Measurements from ENCODE around the gene F7.
"Not testable (repeated sequence)": the region's sequence is repeated elsewhere in the genome, so short reads cannot be mapped to it uniquely, and the experiment has no call there.

The F7 gene

DNA sequence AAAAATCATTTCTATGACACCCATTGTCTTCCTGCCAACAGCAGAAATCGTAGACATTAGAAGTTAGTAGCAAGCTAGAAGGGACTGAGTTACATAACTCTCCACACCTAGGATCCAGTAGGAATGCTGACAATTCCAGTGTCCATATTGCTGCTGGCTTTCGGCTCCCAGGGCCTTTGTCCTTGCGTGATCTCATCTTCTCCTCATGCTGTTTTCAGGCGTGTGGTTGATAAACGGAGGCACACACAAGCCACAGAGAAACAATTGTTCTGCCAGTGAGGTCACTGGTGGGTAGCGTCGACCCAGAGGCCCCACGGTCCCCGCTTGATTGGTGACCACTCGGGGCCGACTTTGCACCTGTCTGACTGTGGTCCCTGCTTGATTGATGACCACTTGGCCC, 31.6 kb upstream of the F7 start:
- no peak for DNase-seq

DNA sequence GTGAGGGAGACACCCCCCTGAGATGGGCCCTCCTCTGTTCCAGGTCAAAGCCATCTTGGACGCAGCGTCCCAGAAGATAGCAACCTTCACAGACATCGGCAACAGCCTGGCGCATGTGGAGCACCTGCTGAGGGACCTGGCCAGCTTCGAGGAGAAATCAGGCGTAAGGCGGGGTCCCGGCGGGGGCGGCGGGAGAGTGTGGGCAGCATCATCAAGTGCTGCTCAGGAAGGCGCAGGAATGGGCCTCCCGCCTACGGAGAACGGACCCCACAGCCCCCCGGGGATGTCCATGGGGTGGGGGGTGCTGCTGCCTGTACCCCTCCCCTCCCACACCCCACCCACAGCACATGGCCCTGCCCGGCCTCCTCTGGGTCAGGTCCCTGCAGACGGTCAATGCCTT, 31.2 kb upstream of the F7 start:
- DNase-seq, result no peak

DNA sequence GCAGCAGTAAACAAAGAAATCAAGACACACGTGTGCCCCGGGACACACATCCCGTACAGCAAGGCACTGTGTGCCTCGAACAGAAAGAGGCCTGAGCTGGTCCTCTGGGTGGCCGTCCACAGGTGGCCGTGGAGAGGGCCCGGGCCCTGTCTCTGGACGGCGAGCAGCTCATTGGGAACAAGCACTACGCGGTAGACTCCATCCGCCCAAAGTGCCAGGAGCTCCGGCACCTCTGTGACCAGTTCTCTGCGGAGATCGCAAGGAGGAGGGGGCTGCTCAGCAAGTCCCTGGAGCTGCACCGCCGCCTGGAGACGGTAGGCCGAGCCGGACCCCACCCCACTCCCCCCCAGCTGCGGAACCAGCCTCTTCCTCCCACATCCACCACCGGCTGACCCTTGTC, 30.7 kb upstream of the F7 start:
- no peak for DNase-seq

DNA sequence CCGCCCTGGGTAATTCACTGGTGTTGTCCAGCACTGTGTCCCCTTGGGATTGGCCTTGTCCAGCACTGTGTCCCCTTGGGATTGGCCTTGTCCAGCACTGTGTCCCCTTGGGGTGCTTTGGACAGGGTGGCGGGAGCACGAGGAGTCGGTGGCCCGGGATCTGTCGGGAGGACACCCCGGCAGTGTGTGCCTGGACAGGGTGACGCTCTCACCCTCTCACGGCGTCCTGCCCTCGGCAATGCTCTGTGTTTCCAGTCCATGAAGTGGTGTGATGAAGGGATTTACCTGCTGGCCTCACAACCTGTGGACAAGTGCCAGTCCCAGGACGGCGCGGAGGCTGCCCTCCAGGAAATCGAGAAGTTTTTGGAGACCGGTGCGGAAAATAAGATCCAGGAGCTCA, 29.9 kb upstream of the F7 start:
- DNase-seq, result no peak

DNA sequence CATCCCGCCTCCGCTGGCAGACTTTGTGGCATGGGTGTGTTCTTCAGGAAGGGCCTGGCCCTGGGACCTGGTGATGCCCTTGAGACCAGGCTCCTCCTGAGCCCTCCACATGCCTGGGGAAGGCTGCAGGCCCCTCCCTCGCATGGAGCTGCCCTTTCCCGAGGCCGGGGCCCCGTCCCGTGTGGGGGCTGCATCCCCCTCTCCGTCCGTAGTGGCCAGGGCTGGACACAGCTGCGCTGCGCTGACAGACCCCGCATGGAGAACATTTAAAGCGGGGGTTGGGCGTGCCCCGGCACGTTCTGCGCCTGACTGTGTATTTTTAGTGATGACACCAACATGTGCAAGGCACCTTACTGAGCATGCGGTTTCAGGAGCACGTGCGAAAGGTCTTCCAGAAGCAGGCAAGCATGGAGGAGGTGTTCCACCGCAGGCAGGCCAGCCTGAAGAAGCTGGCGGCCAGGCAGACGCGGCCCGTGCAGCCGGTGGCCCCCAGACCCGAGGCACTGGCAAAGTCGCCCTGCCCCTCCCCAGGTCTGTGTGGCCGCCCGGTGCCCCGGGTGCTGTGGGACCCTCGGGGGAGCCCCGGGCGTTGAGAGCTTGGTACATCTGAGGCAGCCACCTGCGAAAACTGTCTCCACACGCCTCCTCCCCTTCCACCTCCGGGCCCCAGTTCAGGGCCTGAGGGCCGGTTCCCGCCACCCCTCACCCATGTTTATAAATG, 28.8 kb upstream of the F7 start:
- no peak for DNase-seq

DNA sequence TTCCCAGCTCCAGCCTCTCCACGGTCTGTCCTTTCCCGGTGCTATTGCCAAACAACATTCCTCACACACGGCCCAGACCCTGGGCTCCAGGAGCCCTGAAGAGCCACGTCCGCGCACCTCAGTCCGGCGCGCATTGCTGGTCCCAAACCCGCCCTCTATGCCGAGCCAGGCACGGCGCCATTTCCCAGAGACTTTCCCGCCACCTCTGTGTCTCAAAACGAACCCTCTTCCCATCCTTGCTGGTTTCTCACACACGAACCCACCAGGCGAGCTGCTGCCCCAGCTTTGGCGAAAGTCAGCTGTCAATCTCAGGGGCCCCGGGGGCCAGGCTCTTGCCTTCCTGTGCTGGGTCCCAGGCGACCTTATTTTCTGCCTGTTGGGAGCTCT, 28.0 kb upstream of the F7 start:
- DNase-seq, result no peak

DNA sequence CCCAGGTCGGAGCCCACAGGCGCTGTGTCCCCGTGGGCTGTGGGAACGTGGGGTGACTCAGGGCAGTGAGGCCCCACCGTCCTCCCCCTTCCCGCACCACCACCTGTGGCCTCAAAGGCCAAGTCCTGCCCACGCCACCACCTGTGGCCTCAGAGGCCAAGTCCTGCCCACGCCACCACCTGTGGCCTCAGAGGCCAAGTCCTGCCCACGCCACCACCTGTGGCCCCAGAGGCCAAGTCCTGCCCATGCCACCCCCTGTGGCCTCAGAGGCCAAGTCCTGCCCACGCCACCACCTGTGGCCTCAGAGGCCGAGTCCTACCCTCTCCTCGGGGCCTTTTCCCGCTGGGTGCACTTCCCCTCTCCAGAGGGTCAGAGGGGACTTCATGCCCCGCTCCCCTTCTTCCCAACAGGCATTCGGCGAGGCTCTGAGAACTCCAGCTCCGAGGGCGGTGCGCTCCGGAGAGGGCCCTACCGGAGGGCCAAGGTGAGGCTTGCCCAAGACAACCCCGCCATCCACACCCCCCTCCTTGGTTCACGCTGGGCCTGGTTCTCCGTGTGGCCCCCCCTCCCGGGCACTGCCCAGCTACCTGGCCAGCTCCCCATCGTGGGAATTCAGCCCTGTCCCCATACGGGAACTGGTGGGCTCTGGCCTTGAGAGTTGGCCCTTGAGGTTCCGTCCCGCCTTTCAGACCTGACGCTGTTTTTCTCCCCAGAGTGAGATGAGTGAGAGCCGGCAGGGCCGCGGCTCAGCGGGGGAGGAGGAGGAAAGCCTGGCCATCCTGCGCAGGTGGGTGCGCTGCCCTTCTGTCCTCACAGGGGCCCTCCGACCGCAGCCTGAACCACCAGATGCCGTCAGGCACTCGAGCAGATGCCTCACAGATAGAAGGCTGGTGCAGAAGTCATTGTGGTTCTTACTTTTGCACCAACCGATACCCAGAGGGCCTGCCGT, 27.4 kb upstream of the F7 start:
- no peak for DNase-seq

DNA sequence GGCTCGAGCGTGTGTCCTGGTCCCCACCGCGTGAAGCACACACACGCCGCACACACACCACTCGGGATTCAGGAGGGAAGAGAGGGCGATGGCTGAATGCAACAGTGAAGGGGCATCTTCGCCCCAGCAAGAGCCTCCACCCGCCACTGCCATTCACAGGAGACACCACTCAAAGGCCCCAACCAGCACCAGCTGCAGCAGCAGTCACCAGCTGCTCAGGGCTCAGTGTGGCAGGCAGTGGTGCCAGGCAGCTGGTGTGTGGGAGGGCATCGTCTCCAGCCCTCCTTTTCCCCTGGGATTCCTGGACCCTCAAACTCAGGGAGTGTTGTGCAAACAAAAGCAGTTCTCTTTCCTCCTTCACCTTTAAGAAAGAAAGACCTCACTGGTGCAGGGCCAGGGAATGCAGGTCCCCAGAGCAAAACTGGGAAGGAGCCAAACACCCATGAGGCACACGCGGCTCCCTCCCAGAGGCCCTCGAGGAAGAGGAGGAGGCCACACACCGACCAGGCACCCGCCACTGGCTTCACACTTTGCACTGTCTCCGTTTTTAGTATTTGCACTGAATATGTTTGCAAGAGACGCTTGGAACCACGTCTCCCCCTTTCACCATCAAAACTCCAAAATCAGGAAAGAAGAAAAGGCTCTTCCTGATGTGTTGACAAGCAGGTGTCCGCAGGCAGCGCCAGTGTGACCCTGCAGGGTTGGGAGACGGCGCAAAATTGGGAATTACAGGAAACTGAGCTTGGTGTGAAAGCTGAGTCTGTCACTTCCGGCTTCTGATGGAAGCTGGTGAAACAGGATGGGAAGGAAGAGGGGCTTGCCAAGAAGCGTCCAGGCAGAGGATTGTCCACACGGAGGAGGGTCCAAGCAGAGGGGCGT, 26.4 kb upstream of the F7 start:
- DNase-seq, result no peak

DNA sequence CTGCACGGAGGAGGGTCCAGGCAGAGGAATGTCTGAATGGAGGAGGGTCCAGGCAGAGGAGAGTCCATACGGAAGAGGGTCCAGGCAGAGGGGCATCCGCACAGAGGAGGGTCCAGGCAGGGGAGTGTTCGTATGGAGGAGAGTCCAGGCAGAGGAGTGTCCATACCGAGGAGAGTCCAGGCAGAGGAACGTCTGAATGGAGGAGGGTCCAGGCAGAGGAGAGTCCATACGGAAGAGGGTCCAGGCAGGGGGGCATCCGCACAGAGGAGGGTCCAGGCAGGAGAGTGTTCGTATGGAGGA, 25.9 kb upstream of the F7 start:
- not testable (repeated sequence) for DNase-seq

DNA sequence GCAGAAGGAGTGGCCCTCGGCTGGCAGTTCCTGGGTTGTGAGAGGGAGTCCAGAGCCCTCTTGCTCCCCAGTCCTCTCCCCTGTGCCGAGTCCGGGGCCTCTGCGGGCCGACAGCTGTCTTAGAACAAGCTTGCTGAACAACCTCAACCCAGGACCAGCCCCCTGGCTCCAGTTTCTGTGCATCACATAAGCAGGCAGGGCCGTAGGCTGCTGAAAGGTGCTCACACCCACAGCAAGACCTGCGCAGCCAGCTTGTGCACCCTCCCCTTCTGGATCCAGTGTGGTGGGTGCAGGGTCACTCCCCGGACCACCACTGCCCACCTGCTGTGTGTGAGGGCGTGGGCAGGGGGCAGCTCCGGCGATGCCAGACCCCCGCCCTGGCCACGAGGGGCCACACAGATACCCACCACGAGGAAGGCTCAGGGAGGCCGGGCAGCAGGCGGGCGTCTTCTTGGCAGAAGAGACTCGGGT, 25.2 kb upstream of the F7 start:
- DNase-seq, result no peak

DNA sequence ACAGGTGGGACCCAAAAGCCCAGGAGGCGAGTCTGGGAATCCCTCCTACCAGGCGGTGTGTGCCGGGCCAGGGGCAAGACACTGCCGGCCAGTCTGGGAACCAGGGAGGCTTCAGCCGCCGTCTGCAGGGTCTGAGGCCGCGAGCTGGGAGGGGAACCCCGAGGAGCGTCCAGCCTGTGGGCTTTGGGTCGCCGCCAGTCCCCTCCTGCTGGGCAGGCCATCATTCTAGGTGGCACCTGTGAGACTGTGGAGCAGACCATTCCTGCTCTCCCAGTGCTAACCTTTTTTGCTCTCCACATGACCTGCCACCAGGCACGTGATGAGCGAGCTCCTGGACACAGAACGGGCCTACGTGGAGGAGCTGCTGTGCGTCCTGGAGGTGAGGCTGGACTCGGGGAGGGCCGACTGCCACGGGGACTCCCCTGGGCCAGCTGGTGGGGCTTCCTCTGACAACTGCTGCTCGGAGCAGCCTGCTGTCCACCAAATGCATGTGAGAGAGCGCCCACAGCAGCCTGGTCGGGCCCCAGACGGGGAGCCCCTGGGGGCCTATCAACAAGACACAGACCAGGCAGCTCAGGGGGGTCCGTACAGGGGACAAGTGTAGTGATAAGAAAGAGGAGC, 24.6 kb upstream of the F7 start:
- no peak for DNase-seq

DNA sequence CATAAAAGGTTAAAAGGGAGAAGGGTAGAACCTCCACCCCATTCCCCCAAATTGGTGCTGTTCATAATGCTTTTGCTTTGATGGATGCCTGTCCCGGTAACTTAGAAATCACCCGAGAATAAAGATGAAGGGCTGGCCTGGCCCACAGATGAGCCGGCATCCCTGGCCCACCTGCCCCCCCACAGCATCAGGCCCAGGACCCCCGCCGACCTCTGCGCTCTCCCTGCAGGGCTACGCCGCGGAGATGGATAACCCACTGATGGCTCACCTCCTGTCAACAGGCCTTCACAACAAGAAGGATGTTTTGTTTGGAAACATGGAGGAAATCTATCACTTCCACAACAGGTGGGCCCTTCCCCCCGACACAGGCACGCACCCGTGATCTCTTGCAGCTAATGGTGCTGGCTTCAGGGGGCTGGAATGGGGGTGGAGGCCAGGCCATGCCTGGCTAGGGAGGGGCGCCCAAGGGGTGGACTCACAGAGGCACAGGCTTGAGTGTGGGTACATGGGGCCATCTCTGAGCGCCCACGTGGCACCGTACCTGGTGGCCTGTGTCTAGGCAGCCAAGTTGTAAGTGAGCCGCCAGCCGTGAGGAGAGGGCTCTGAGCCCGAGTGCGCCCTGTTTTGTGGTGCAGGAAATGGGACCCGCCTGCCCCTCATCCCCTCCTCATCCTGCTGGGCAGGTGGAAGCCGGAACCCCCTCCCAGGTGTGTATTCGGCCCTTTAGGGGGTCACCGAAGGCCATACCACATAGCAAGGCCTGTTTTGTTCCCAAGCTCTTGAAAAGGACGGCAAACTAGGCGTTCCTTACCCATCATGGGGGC, 23.2 kb upstream of the F7 start:
- no peak for DNase-seq

DNA sequence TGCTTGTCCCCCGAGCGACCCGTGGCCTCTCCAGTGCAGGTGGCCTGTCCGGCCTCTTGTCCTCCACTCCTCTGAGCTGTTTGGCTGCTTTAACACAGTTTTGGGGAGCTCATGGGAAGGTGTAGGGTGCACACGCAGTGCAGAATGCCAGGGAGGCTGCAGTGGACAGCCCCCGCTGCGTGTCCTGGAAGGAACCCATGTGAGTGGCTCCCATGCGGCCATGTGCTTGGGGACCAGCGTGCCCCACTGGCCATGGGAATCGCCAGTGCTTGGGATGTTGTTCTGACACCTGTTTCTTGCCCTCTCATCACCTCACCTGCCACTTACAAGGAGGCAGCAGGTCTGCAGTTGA, 22.6 kb upstream of the F7 start:
- no peak for DNase-seq

DNA sequence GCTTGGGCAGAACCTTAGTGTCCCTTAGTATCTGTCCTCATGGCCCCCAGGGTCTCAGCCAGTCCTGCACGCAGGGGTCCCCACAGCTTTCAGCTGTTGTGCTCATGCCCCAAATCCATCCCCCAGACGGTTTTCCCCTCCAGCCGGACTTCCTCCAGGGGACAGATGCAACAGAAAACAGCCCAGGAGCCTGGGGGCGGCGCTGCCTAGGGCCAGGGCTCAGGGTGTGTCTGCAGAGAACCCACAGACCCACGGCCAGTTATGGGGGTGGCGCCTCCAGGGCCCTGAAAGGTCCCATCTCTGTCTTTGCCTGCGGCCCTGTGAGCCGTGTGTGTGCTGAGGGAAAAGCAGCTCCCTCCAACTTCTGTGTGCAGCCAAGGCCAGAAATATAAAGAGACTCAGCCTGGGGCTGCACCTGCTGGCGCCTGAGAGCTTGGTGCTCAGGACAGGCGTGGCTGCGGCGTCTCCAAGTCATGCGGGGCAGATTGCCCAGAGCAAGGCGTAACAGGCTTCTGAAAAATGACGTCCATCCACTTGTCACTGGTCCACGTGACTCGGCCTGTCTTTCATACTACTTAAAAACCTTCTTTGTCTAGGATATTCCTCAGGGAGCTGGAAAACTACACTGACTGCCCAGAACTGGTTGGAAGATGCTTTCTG, 22.1 kb upstream of the F7 start:
- DNase-seq, result peak; percentile 82

DNA sequence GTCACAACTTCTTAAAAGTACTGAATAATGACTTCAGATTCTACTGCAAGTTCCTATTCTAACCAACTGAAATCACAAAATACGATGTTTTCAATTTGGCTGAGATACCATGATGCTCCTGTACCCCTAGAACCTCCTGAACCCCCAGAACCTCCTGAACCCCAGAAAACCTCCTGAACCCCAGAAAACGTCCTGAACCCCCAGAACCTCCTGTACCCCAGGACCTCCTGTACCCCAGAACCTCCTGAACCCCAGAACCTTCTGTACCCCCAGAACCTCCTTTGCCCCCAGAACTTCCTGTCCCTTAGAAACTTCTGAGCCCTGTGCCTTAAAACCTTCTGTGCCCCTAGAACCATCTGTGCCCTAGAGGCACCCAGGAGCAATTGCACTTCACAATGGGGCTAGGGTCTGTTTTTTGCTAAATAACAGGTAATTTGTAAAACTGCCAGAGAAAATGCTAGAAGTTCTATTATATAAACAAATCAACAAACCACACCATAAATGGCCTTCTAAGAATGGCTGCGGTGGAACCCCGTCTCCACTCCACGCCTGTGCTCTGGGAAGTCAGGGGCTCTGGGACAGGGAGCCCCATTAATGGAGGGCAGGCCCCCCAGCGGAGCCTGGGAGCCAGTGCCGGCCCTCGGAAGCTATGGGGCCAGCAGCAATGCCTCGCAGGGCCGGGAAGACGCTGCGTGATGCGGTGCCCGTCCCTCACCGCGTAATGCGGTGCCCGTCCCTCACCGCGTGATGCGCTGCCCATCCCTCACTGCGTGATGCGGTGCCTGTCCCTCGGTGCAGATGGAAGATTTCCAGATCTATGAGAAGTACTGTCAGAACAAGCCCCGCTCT, 21.3 kb upstream of the F7 start:
- DNase-seq, result no peak

DNA sequence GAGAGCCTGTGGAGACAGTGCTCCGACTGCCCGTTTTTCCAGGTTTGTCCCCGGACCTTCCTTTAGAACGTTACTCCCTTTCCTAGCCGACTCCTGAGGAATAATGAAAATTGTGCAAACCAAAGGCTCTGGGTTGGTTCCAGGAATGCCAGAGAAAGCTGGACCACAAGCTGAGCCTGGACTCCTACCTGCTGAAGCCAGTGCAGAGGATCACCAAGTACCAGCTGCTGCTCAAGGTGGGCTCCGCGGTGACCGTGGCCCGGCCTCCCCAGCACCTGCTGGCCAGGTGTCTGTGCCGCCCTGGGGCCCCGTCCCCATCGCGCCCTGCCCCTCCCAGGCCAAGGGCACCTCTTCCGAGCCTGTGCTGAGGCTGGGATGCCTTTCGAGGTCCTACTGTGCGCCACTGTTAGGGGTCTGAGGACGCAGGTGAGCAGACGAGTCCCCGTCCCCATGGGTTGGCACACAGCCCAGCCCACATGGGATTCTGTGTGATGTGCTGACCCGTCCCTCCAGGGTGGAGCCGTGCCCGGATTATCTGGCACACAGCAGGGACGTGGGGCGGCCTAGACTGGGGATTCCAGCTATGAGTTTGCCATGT, 20.5 kb upstream of the F7 start:
- DNase-seq, result no peak

DNA sequence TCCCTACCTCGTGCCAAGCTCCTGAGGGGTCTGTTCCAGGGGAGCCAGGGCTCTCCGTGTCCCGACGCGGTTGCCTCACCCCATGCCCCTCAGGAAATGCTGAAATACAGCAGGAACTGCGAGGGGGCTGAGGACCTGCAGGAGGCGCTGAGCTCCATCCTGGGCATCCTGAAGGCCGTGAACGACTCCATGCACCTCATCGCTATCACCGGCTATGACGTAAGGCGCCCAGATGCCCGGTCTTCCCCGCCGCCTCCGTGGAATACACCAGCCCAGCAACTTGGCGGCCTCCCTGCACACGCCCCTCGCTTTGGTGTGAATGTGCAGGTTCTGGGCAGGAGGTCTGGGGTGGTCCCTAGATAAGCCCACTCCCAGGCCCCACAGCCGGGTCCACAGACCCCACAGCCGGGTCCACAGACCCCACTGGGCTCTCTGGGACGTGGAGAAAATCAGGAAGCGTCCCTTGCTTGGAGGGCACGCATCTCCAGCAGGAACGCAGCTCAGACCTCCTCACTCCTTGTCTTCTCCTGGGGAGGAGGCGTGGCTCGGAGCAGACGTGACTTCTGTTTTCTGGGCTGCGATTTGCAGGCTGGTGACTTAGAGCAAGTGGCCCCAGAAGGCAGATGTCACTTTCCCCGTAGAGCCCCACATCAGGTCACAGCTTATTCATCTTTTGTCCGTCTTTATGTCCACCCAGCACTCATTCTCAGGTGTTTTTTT, 19.4 kb upstream of the F7 start:
- DNase-seq, result no peak

DNA sequence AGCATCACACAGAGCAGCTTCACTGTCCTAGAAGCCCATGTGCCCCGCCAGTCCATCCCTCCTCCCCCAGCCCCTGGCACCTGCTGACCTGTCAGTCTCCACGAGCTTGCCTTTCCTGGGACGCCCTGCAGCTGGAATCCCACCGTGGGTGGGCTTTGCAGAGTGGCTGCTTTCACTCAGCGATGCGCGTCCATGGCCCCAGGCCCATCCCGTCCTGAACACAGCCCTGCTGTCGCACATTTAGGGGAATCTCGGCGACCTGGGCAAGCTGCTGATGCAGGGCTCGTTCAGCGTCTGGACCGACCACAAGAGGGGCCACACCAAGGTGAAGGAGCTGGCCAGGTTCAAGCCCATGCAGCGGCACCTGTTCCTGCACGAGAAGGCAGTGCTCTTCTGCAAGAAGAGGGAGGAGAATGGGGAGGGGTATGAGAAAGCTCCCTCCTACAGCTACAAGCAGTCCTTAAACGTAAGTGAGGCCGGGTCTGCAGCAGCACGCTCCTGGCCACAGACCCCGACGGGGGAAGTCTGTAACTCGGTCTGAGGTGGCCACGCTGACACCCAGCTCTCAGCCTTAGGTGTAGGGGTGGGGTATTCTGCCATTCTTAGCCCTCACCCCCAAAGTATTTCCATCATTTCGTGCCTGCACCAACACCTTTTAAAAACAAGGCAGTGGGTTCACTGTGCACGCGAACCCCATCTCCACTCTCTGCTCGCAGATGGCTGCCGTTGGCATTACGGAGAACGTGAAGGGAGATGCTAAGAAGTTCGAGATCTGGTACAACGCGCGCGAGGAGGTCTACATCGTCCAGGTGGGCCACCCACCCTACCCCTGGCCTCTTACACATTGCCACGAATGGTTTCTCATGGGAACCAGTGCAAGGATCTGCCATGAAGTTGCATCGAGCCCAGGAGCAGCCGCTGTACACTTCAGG, 18.3 kb upstream of the F7 start:
- no peak for DNase-seq
